ENCODE measurements around the gene PTPRCAP. TPM values are rescaled to one million over a fixed set of nuclear protein-coding genes. Genes with fewer than 3 reads are reported as not detected.
A peak's percentile ranks its signal among the peaks of the same experiment; 100 is the strongest.

The PTPRCAP gene
- total RNA-seq, 1 experiment from 2014 or later = 0.20 TPM

DNA sequence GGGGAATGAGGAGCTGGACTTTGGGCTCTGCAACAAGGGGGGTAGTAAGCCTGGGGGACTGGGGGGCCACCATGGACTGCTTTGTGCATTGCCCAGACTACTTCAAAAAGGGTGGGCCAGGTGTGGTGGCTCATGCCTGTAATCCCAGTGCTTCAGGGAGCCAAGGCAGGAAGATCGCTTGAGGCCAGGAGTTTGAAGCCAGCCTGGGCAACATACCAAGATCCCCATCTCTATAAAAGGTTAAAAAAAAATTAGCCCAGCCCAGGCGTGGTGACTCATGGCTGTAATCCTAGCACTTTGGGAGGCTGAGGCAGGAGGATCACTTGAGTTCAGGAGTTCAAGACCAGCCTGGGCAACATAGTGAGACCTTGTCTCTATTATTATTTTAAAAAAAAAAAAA lies 28.0 kb upstream of the PTPRCAP start:
- DNase-seq (ENCODE audit: low read depth) = peak; percentile 68

DNA sequence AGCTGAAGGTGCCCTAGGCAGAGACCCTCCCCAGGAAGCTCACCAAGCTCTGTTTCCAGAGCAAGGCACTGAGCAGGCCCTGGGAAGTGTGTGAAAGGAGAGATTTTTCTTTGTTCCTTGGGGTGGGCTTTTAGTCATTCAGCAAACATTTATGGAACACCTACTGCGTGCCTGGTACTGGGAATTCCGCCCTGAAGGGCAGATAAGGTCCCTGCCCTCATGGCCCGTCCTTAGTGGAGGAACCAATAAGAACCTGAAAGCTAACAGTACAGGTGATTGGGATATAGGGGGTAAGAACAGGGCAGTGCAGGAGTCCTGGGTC lies 27.7 kb upstream of the PTPRCAP start:
- DNase-seq (ENCODE audit: low read depth) = no peak

DNA sequence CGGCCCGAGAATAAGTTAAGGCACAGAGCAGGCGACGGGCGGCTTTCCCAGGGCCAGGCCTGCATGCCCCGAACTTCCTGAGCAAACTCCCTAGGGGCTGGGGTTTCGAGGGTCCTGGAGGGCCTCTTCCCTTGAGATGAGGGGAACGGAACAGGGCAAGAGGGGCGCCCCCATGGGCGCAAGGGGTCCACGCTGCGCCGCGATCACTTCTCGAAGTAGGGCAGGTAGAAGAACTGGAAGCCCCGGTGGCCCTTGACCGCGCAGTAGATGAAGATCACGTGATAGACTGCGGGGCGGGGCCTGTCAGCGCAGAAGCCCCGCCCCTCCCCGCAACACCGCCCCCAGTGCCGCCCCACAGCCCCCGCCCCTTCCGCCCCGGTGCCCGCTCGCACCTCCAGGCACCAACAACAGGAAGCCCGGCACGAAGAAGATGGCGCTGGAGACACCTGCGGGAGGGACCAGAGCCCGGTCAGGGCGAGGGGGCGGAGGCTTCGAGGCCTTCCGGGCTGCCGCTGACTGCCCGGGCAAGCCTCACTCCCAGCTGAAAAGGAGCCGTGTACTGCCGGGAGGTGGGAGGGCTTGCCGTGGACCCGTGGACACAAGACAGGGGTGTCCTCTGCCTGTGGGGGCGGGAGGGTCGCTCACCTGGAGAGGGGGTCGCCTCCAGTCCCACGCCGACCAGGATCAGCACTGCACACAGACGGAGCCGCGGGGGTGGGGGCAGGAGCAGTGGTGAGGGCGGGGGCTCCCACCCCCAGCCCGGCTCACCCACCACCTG lies 27.1 kb upstream of the PTPRCAP start:
- no peak for DNase-seq (ENCODE audit: low read depth)

DNA sequence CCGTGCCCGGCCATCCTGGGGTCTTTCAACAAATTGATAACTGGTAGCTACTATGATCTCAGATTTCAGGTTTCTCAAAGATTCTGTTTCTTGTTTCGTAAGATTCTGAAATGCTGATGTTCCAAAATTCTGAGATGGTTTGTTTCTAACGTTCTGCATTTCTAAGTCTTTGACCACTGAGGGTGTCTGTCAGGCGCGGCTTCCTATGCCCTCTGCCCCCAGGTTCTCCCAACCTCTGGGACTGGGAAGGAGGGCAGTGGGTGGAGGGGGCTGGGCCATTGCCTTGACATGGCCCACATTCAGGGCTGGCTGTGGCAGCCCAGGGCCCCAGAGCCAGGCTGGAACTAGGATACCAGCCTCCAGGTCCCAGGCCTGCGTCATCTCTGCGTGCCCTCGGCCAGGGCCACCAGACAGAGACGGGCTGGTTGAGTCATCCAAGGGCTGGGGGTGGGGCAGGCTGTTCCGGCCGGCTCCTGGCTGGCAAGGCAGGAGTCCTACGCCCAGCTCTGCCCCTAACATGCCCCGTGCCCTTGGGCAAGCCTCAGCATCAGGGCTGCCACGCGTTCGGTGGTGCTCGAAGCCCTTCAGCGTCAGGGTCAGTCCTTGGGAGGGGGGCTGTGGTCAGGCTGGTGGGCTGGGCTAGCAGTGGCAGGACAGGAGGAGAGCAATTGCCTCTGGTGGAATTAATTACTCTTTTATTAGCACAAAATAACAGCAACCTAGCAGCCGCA lies 26.4 kb upstream of the PTPRCAP start:
- DNase-seq (ENCODE audit: low read depth) = peak; percentile 82

DNA sequence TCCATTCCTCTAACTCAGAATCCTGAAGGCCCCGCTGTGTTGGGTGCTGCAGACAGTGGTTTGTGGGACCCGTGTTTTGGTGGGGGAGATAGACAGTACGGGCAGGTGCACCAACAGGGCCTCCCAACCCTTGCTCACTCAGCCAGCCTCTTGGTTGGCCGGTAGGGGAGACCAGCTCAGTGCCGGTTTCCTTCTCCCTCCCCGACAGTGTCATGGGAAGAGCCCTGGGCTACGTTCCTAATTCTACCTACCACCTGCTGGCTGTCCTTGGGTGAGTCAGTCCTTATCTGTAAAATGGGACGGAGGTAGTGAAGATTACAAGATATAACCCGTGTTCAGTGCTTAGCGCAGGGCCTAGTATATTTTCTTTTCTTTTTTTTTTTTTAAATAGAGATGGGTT lies 25.7 kb upstream of the PTPRCAP start:
- DNase-seq (ENCODE audit: low read depth) = no peak

DNA sequence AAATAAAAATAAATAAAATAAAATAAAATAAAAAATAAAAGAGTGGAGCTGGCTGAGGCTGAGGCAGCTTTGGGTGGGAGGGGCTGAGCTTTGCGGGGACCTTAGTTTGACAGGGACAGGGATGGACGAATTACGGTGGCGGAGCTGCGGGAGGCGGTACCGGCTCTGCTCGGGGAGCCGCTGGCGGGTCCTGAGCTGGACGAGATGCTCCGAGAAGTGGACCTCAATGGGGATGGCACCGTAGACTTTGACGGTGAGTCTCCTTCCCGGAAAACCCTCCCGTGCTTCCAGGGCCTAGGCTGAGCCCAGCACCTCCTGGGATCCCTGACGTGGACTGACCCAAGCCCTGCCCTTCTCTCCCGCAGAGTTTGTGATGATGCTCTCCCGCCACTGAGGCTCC lies 20.8 kb upstream of the PTPRCAP start:
- DNase-seq (ENCODE audit: low read depth) = no peak

DNA sequence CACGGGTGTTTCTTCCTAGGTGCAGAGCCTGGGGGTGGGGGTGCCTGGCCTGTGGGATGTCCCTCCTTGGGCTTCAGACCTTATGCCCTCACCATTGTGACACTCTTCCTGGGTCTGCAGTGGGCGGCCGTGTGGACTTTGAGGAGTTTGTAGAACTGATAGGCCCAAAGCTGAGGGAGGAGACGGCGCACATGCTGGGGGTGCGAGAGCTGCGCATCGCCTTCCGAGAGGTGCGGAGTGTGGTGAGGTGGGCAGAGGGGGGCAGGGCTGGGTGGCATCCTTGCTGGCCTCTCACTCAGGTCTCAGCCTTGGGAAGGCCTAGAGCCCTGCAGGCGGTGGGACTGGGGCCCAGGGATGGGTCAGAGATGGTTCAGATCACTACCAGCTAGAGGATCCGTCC lies 20.0 kb upstream of the PTPRCAP start:
- no peak for DNase-seq (ENCODE audit: low read depth)

DNA sequence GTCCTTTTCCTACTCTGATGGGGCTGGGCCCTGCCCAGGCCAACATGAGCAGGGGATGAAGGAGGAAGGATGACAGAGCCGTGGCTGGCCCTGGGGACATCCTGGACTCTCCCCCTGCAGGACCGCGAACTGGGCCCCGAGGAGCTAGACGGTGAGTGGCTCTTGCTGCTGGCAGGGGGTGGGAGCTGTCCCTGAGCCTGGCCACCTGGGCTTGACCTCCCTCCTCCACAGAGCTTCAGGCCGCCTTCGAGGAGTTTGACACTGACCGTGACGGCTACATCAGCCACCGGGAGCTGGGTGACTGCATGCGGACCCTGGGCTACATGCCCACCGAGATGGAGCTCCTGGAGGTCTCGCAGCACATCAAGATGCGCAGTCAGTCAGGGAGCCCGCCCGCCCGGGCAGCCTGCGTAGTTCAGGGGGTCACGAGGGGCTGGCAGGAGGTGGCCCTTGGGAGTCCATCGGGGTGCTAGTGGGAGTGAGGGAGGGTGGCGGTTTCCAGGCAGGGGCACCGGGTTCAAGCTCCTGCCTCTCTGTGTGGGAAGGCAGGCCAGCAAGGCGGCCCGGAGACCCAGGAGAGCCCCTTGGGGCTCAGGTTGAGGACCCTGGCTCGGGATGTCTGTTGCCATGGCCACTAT lies 18.7 kb upstream of the PTPRCAP start:
- DNase-seq (ENCODE audit: low read depth) = no peak

DNA sequence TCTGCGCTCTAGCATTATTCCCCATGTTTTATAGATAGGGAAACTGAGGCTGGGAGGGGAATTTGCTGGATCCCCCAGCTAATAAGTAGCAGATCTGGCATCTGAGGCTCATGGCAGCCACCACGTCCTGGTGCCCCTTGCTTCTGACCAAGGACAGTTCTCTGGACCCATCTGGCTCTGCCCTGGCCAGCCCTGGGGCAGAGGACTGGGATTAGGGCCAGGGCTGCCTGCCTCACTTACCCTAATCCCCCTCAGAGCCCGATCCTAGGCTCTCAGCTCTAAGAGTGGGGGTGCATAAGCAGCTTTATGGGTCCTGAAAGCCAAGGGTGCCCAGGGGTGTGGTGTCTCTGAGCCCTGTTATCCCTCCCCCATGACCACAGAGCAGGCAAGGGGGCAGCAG lies 17.6 kb upstream of the PTPRCAP start, which contains the start of gene CABP4:
Gene CABP4 (plus strand): TSS at position 301 of the 400 bp plus-strand sequence. CDS start 70 bp downstream, at position 371.
- DNase-seq (ENCODE audit: low read depth) = no peak

DNA sequence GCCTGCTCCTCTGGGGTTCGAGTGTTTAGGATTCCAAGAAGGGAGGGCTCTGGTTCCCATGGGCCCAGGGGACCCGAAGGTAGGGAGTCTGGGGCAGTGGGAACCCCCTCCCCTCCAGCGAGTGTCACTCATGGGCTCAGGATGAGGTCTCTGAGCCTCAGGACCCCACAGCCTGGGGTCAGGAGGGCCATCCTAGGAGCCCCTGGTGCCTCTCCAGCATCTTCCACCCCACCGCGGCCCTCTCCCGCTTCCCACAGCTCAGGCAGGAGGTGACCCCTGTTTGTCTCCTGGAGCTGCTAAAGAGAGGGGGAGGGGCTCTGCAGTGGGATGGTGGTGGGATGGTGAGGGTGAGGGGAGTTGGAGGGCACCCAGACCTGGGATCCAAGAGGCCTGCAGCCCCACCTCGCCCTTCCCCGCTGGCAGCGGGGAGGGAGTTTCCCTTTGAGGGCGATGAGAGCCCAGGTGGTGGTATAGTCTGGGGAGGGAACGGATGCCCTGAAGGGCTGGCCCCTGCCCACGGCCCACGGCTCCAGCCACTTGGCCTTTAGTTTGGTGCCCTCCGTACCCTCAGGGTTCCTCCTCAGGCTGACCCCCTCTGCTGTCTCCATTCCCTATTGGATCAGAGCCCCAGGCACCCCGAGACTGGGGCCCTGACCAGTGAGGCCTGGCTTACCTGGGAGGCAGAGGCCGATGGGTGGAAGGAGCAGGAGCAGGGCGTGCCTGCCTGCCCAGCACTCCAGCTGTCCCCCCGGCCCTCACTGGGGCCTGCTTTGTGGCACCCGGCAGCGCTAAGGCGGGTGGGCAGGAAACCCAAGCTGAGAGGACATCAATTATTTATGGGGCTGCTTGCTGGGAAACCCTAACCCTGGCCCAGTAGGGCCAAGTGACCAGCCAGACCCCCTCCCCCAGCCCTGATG lies 16.6 kb upstream of the PTPRCAP start:
- no peak for DNase-seq (ENCODE audit: low read depth)

DNA sequence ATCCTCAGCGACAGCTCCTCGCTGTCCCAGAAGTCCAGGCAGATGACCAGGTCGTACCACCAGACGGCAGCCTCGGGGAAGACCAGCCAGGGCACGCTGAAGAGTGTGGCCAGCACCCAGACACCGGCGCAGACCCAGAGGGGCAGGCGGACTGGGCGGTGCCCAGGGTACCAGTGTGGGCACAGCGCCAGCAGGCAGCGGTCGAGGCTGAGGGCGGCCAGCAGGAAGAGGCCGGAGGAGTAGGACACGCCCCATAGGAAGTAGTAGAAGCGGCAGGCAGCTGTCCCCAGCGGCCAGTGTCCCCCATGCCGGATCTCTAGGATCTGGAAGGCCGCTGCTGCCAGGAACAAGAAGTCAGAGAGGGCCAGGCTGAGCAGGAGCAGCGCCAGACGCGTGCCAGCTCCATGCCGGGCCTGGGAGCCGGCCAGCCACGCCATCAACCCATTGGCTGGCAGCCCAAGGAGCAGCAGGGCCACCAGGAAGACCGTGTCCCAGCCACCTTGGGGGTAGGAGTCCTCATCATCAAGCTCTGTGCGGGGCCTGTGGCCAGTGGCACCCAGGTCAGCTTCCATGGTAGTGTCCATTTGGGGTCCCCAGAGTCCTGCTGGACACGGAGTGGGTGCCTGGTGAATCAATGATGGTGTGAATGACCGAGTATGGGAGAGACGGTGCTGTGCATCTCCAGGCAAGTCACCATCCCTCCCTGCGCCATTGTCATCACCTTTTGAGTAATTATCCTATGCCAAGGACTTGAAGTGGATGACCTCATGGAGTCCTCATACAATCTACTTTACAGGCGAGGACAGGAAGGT lies 14.9 kb upstream of the PTPRCAP start, which contains the start of gene GPR152:
Gene GPR152 (minus strand): TSS at position 589 of the 812 bp plus-strand sequence. CDS start 5 bp downstream, at position 584.
- DNase-seq (ENCODE audit: low read depth) = peak; percentile 71

DNA sequence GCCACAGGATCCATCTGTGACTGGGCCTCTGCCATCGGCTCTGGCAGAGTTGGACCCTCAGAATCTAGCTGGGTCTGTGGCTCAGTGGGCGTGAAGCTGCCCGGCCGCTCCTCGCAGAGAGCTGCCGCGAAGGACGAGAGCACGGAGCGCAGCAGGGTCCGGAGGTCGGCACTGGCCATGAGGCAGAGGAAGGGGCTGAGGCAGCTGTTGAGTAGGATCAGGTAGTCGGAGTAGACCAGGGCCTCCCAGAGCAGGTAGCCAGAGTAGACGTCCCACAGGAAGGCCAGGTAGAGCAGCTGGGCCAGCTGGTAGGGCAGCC lies 14.1 kb upstream of the PTPRCAP start:
- no peak for DNase-seq (ENCODE audit: low read depth)

DNA sequence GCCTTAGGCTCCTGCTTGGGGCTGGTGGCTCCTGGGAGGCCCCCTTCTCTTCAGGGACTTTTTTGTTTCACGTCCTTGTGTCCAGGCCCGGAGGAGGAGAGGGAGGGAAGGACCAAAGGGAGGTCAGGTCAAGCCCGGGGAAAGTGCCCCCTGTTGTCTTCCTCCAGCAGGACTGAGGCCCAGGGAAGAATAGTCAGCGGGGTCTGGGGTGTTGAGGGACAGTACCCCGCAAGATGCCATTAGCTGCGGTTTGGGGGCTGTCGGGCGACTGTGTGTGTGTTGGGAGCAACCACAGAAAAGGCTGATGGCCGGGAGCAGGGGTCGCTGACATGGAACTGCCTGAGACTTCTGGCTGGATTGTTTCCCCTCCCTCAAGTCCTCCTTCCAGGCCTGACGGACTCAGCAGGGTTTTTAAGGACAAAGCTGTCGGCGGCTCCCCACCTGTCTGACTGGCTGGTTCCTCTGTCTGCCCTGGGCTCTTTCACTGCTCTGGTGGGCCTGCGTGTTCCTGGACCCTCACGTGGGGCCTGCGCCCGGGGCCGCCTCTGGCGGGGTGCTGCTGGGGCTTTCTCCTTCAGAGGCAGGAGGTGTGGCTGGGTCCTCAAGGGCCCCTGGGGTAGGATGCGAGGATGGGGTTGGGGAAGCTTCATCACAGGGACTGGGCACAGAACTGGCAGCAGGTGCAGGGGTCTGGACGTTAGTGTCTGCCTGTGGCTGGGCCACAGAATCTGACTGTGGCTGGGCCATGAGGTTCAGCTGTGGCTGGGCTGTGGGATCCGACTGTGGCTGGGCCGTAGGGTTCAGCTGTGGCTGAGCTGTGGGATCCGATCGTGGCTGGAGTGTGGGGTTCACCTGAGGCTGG lies 13.5 kb upstream of the PTPRCAP start:
- no peak for DNase-seq (ENCODE audit: low read depth)

DNA sequence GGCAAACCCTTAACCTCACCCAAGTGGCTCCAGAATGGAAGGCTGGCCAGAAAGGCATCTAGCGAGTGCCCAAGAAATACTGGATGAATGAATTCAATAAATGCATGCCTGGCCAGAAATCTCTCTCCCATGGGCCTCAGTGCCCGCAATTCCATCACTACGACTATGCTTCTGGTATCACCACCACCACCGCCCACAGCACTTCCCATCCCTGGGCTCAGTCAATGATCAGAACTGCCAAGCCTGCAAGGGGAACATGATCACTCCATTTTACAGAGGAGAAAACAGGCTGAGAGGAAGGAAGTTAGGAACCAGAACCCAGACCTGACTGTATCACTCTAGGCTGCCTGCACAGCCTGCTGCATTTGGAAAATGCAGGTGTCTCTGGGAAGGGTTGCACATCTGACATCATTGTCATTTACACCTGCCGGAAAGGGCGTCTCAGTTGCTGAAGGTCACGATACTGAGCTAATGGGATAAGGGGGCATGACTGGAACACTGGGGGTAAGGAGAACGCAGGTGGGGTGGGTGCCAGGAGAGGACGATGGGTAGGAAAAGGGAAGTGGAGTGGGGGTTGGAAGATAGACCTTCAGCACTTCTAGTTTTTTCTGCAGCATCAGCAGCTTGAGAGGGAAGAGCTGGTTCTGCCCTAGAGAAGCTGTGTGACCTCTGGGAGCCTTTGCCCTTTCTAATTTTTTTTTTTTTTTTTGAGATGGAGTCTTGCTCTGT lies 11.8 kb upstream of the PTPRCAP start:
- no peak for DNase-seq (ENCODE audit: low read depth)

DNA sequence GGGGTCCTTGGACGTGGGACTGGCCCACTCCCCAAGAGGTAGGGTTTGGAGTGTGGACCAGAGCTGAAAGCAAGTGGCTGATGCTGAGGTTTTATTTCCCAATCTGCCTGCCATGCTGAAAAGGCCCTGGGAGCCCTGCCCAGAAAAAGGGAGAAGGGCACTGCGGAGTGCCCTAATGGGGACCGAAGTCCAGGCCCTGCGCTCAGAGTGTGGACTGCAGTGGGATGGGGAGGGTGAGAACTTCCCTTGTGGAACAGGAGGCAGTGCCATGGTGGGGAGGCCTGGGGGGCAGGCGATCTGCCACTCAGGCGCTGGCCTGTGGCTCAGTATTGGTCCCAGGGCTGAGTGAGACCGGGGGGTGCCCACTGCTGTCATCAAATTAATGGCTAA lies 10.7 kb upstream of the PTPRCAP start:
- no peak for DNase-seq (ENCODE audit: low read depth)

DNA sequence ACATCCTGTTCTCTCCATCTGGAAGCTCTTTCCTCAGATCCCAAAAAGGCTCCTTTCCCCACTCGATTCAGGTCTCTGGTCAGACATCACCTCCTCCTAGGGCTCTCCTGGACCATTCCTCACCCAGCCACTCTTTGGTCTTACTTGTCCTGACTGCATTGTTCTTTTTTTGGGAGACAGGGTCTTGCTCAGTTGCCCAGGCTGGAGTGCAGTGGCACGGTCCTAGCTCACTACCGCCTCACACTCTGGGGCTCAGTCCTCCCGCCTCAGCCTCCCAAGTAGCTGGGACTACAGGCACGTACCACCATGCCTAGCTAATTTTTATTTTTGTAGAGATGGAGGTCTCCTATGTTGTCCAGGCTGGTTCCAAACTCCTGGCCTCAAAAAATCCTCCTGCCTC lies 8.0 kb upstream of the PTPRCAP start:
- DNase-seq (ENCODE audit: low read depth) = no peak

DNA sequence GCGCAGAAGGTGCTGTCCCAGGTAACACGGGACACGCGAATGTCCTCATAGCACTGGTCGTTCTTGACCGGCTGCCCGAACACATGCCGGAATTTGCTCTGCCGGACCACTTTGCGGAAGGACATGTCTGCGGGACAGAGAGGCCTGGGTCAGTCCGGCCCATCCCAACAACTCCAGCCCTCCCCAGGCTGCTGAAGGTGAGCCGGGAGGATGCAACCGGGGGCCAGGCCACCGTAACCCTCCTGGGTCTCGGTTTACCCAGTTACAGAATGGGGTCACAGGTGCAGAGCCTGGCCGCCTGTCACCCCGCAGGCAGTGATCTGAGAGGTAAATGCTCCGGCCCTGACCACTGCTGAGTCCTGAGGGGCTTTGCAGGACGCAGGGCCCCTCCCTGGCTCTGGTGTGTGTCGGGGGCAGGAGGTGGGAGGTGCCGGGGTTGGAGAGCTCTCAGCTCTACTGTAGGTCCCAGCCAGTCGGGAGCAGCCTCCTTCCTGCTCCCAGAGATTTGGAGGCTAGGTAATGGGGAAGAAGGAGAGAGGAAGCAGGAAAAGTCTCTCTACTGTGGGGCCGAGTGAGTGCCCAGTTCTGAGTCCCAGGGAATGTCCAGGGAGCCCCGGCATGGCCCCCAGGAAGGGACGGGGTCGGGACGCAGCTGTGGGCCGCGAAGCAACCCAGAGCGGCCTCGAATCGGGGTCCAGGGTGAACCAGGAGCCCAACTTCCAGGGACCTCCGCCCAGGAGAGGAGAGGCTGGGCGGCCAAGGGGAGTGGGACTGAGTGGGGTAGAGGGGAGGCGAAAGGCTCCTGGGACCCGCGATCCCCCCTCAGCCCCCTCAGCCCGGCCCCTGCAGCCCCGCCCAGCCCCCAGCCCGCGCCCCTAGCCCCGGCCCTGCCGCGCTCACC lies 5.3 kb upstream of the PTPRCAP start:
- DNase-seq (ENCODE audit: low read depth) = no peak

DNA sequence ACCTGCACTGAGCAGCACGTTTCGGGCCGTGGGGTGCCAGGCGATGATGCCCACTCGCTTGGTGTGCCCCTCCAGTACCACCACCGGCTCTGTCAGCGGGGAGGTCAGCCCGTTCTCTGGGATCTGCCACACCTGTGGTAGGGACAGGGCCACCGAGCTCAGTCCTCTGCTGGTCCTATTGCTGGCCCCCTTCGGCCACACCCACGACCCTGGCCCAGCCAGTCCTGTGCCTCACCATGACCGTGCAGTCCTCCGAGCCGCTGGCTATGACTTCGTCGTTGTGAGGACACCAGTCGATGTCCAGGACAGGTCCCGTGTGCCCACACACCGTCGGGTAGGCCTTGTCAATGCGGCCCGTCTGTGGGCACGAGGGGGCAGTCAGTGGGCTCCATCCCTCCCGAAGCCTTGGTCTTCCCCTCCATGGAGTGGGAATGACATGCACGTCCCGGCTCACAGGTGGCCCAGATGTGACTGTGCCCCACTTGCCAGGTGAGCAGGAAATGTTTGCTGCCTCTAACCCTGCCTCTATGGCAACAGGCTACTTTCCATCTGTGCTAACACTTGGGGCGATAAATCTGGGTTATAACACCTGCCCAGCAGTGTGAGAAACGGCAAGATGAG lies 4.4 kb upstream of the PTPRCAP start:
- no peak for DNase-seq (ENCODE audit: low read depth)
